ENCODE results near the gene TAS2R16.

DNA sequence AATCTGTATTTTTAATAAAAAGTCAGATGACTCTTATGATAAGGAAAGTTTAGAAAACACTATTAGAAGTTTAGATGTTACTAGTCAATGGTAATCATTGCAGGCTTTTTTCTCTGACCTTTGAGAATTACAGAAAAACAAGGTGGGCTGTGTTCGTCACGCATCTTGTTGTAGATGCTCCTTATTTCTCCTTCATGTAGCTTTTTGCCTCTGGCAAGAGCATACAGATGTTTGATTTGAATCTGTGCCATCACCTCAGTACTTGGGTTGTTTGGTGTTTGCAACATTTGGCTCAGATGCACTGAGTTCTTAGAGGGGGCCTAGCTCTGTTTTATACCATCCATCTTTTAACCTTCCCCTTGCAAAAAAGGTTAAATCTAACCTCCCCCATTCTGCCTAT lies 11.5 kb downstream of the TAS2R16 start:
- TF ChIP-seq, protein P1, sequence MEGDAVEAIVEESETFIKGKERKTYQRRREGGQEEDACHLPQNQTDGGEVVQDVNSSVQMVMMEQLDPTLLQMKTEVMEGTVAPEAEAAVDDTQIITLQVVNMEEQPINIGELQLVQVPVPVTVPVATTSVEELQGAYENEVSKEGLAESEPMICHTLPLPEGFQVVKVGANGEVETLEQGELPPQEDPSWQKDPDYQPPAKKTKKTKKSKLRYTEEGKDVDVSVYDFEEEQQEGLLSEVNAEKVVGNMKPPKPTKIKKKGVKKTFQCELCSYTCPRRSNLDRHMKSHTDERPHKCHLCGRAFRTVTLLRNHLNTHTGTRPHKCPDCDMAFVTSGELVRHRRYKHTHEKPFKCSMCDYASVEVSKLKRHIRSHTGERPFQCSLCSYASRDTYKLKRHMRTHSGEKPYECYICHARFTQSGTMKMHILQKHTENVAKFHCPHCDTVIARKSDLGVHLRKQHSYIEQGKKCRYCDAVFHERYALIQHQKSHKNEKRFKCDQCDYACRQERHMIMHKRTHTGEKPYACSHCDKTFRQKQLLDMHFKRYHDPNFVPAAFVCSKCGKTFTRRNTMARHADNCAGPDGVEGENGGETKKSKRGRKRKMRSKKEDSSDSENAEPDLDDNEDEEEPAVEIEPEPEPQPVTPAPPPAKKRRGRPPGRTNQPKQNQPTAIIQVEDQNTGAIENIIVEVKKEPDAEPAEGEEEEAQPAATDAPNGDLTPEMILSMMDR (IDR thresholded peaks at IDR 0.05), result no peak
- no peak for TF ChIP-seq POLR2A (IDR thresholded peaks at IDR 0.05)

All from ovary (tissue), 3 donors.